Measurements from ENCODE around the gene PIAS3.

Gene PIAS3

DNA sequence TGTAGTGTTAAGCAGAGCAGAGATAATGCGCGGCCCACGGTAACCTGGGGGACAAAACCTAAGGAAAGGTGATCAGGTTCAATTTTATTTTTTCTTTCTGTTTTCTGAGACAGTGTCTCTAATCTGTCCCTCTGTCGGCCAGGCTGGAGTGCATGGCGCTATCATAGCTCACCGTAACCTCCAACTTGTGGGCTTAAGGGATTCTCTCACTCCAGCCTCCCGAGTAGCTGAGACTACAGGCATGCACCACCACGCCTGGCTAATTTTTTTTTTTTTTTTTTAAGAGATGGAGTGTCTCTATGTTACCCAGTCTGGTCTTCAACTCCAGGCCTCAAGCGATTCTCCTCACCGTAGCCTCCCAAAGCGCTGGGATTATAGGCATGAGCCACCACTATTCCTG is 27.5 kb upstream of the PIAS3 start (continued):
- no peak for TF ChIP-seq ZNF561 (tag by site-specific recombination; IDR thresholded peaks at IDR 0.05; ENCODE audit: borderline replicate concordance)
- no peak for TF ChIP-seq SP7 (tag by site-specific recombination; IDR thresholded peaks at IDR 0.05)
- TF ChIP-seq, protein P1, sequence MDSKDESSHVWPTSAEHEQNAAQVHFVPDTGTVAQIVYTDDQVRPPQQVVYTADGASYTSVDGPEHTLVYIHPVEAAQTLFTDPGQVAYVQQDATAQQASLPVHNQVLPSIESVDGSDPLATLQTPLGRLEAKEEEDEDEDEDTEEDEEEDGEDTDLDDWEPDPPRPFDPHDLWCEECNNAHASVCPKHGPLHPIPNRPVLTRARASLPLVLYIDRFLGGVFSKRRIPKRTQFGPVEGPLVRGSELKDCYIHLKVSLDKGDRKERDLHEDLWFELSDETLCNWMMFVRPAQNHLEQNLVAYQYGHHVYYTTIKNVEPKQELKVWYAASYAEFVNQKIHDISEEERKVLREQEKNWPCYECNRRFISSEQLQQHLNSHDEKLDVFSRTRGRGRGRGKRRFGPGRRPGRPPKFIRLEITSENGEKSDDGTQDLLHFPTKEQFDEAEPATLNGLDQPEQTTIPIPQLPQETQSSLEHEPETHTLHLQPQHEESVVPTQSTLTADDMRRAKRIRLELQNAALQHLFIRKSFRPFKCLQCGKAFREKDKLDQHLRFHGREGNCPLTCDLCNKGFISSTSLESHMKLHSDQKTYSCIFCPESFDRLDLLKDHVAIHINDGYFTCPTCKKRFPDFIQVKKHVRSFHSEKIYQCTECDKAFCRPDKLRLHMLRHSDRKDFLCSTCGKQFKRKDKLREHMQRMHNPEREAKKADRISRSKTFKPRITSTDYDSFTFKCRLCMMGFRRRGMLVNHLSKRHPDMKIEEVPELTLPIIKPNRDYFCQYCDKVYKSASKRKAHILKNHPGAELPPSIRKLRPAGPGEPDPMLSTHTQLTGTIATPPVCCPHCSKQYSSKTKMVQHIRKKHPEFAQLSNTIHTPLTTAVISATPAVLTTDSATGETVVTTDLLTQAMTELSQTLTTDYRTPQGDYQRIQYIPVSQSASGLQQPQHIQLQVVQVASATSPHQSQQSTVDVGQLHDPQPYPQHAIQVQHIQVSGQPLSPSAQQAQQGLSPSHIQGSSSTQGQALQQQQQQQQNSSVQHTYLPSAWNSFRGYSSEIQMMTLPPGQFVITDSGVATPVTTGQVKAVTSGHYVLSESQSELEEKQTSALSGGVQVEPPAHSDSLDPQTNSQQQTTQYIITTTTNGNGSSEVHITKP (tag by site-specific recombination; IDR thresholded peaks at IDR 0.05), result no peak
- no peak for TF ChIP-seq KLF7 (tag by site-specific recombination; IDR thresholded peaks at IDR 0.05; ENCODE audit: borderline replicate concordance)
- TF ChIP-seq ZNF274 (IDR thresholded peaks at IDR 0.05; ENCODE audit: low read length), result no peak
- TF ChIP-seq ZNF274 (tag by site-specific recombination; IDR thresholded peaks at IDR 0.05; ENCODE audit: borderline replicate concordance), result no peak
- no peak for TF ChIP-seq YY1 (tag by site-specific recombination; IDR thresholded peaks at IDR 0.05)
- no peak for TF ChIP-seq ZNF677 (tag by site-specific recombination; IDR thresholded peaks at IDR 0.05)

DNA sequence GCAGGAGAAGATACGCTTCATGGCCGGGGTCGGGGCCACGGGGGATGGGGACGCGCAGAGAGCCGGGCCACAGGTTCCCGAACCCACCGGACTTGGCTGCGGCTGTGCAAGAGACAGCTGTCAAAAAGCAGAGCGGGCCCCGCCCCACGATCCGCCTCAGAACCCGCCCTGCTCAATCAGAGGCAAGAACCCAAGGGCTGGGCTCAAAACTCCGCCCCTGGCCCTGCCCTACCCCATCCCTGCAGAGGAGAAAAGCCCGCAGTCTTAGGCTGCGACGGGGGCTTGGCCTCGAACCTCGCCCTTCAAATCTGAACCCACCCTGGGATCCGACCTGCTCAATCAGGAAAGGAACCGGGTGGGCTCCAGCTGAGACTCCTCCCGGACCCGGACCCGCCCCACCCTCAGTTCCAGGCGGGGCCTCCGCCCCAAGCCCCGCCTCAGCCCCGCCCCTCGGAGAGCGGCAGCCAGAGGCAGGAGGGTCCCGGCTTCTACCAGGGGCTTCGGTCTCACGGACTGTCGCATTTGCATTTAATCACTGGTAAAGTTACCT is 26.9 kb upstream of the PIAS3 start, which contains the start of gene ANKRD35:
Gene ANKRD35, minus strand, starts transcription at position 129 of the 550 bp plus-strand sequence. Its CDS starts 108 bp downstream, at position 21.
- Histone ChIP-seq H3K27ac (ENCODE audit: extremely low read depth, low read depth, low read length) (no peak within 1 kb of the TSS), H3K9me3 (ENCODE audit: control insufficient read depth, insufficient read depth, low read depth, low read length) (no peaks in the 10 kb centered on the region), H3K4me3 (ENCODE audit: low read depth, low read length) (peak within 1 kb of the TSS; percentile 70), H3K4me1 (ENCODE audit: control insufficient read depth, insufficient read depth, low read length) (peaks cover 4% of the 10 kb centered on the region), H3K36me3 (ENCODE audit: control insufficient read depth in 2 of 2, insufficient read depth in 1 of 2, low read length in 2 of 2) (no peaks in the 10 kb centered on the region)
- ChIA-PET CTCF (interaction anchor here (0.6 to 11.9 kb wide), 7 partner anchors 10 to 121 kb away, joined by 3 to 222 read pairs (median 4); partner anchors contain the start of genes ITGA10 and PIAS3), POLR2A (interaction anchor here (0.6 to 1.5 kb wide), 4 partner anchors 26 to 78 kb away, joined by 3 to 5 read pairs (median 3); partner anchors contain the start of genes ANKRD34A and POLR3GL)
- TF ChIP-seq KLF10 (tag by site-specific recombination; IDR thresholded peaks at IDR 0.05), result peak; percentile 70
- TF ChIP-seq KLF1 (tag by site-specific recombination; IDR thresholded peaks at IDR 0.05), result peak; percentile 84
- TF ChIP-seq ZNF292 (tag by site-specific recombination; IDR thresholded peaks at IDR 0.05; ENCODE audit: borderline replicate concordance, low read depth), result no peak
- TF ChIP-seq, protein P2, sequence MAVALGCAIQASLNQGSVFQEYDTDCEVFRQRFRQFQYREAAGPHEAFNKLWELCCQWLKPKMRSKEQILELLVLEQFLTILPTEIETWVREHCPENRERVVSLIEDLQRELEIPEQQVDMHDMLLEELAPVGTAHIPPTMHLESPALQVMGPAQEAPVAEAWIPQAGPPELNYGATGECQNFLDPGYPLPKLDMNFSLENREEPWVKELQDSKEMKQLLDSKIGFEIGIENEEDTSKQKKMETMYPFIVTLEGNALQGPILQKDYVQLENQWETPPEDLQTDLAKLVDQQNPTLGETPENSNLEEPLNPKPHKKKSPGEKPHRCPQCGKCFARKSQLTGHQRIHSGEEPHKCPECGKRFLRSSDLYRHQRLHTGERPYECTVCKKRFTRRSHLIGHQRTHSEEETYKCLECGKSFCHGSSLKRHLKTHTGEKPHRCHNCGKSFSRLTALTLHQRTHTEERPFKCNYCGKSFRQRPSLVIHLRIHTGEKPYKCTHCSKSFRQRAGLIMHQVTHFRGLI (tag by site-specific recombination; IDR thresholded peaks at IDR 0.05), result no peak
- TF ChIP-seq ZNF777 (tag by site-specific recombination; IDR thresholded peaks at IDR 0.05; ENCODE audit: borderline replicate concordance), result no peak
- TF ChIP-seq, protein P3, sequence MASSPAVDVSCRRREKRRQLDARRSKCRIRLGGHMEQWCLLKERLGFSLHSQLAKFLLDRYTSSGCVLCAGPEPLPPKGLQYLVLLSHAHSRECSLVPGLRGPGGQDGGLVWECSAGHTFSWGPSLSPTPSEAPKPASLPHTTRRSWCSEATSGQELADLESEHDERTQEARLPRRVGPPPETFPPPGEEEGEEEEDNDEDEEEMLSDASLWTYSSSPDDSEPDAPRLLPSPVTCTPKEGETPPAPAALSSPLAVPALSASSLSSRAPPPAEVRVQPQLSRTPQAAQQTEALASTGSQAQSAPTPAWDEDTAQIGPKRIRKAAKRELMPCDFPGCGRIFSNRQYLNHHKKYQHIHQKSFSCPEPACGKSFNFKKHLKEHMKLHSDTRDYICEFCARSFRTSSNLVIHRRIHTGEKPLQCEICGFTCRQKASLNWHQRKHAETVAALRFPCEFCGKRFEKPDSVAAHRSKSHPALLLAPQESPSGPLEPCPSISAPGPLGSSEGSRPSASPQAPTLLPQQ (tag by site-specific recombination; IDR thresholded peaks at IDR 0.05), result no peak
- no peak for TF ChIP-seq ZBTB21 (tag by site-specific recombination; IDR thresholded peaks at IDR 0.05)
- TF ChIP-seq ZNF596 (tag by site-specific recombination; IDR thresholded peaks at IDR 0.05), result no peak
- TF ChIP-seq, protein P4, sequence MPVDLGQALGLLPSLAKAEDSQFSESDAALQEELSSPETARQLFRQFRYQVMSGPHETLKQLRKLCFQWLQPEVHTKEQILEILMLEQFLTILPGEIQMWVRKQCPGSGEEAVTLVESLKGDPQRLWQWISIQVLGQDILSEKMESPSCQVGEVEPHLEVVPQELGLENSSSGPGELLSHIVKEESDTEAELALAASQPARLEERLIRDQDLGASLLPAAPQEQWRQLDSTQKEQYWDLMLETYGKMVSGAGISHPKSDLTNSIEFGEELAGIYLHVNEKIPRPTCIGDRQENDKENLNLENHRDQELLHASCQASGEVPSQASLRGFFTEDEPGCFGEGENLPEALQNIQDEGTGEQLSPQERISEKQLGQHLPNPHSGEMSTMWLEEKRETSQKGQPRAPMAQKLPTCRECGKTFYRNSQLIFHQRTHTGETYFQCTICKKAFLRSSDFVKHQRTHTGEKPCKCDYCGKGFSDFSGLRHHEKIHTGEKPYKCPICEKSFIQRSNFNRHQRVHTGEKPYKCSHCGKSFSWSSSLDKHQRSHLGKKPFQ (tag by site-specific recombination; IDR thresholded peaks at IDR 0.05), result no peak
- peak; percentile 90 for TF ChIP-seq SP2 (tag by site-specific recombination; IDR thresholded peaks at IDR 0.05)
- no peak for TF ChIP-seq GFI1B (tag by site-specific recombination; IDR thresholded peaks at IDR 0.05)
- TF ChIP-seq KLF9 (tag by site-specific recombination; IDR thresholded peaks at IDR 0.05; ENCODE audit: low read depth), result peak; percentile 43; the same call in 1 of the 2 replicates
- TF ChIP-seq ZNF529 (tag by site-specific recombination; IDR thresholded peaks at IDR 0.05; ENCODE audit: insufficient replicate concordance), result no peak
- no peak for TF ChIP-seq MYNN (tag by site-specific recombination; IDR thresholded peaks at IDR 0.05; ENCODE audit: borderline replicate concordance)
- TF ChIP-seq, protein P5, sequence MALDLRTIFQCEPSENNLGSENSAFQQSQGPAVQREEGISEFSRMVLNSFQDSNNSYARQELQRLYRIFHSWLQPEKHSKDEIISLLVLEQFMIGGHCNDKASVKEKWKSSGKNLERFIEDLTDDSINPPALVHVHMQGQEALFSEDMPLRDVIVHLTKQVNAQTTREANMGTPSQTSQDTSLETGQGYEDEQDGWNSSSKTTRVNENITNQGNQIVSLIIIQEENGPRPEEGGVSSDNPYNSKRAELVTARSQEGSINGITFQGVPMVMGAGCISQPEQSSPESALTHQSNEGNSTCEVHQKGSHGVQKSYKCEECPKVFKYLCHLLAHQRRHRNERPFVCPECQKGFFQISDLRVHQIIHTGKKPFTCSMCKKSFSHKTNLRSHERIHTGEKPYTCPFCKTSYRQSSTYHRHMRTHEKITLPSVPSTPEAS (tag by site-specific recombination; IDR thresholded peaks at IDR 0.05), result no peak
- TF ChIP-seq KLF8 (tag by site-specific recombination; IDR thresholded peaks at IDR 0.05), result peak; percentile 81; the same call in 1 of the 2 replicates
- TF ChIP-seq, protein P6, sequence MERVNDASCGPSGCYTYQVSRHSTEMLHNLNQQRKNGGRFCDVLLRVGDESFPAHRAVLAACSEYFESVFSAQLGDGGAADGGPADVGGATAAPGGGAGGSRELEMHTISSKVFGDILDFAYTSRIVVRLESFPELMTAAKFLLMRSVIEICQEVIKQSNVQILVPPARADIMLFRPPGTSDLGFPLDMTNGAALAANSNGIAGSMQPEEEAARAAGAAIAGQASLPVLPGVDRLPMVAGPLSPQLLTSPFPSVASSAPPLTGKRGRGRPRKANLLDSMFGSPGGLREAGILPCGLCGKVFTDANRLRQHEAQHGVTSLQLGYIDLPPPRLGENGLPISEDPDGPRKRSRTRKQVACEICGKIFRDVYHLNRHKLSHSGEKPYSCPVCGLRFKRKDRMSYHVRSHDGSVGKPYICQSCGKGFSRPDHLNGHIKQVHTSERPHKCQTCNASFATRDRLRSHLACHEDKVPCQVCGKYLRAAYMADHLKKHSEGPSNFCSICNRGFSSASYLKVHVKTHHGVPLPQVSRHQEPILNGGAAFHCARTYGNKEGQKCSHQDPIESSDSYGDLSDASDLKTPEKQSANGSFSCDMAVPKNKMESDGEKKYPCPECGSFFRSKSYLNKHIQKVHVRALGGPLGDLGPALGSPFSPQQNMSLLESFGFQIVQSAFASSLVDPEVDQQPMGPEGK (tag by site-specific recombination; IDR thresholded peaks at IDR 0.05), result peak; percentile 33; the same call in 1 of the 2 replicates

Data from HEK293 (cell line).